ENCODE results near the gene ELF4. TPM values are rescaled to one million over a fixed set of nuclear protein-coding genes. Genes with fewer than 3 reads are reported as not detected.

ELF4 gene
- total and polyA plus RNA-seq, 2 experiments from 2014 or later: 13.6 to 21.1 TPM

DNA sequence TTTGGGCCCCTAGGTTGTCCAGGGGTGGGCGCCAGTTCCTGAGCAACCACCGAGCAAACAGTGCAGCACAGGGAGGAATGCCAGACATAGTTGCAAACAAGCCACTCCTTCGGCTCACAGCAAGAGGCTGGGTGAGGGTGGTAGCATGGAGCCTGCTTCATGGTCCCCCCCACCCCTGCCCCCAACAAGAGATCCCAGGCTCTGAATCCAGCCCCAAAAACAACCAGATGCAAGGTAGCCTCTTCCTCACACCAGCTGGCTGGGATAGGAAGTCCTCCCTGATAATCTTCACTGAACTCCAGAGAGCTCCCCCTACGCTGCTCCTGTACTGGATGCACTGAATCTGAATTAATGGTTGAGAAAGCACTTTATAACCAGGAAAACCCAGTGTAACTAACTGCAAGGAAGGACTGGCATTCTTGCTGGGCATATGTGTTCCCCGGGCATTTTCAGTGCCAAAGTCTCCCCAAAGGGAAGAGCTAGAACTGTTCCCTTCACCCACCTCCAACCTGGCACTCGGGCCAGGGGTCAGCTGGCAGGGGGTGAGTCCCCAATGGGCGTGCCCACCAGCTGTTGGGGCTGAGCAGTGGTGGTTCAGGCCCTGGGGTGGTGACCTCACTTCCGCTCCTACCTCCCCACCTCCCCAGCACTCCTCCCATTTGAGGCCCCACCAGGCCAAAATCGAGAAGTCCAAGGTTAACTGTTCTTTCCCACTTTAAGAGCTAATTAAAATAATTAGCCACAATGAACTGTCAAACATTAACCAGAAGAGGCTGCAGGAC, 1.5 kb downstream of the ELF4 start:
- Histone ChIP-seq H3K79me2 (peaks cover 42% of the 10 kb centered on the region), H4K20me1 (ENCODE audit: insufficient read depth, poor library complexity, severe bottlenecking) (no peaks in the 10 kb centered on the region), H3K27me3 (no peaks in the 10 kb centered on the region), H3K4me3 (peak overlapping the region; percentile 77), H2AFZ (no peak overlapping the region), H3K27ac (peak overlapping the region; percentile 99), H3K36me3 (replicated peaks; ENCODE audit: insufficient read depth, low read depth) (no peaks in the 10 kb centered on the region), H3K4me2 (peak overlapping the region; percentile 76), H3K9me2 (replicated peaks; ENCODE audit: insufficient read depth) (no peaks in the 10 kb centered on the region), H3K9me3 (ENCODE audit: low read depth) (no peaks in the 10 kb centered on the region), H3K4me1 (ENCODE audit: insufficient read depth) (peaks cover 7% of the 10 kb centered on the region)
- DNase-seq (ENCODE audit: low spot score): peak; percentile 46
- TF ChIP-seq, protein P1, sequence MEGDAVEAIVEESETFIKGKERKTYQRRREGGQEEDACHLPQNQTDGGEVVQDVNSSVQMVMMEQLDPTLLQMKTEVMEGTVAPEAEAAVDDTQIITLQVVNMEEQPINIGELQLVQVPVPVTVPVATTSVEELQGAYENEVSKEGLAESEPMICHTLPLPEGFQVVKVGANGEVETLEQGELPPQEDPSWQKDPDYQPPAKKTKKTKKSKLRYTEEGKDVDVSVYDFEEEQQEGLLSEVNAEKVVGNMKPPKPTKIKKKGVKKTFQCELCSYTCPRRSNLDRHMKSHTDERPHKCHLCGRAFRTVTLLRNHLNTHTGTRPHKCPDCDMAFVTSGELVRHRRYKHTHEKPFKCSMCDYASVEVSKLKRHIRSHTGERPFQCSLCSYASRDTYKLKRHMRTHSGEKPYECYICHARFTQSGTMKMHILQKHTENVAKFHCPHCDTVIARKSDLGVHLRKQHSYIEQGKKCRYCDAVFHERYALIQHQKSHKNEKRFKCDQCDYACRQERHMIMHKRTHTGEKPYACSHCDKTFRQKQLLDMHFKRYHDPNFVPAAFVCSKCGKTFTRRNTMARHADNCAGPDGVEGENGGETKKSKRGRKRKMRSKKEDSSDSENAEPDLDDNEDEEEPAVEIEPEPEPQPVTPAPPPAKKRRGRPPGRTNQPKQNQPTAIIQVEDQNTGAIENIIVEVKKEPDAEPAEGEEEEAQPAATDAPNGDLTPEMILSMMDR (IDR thresholded peaks at IDR 0.05; ENCODE audit: poor library complexity): no peak
- no peak for TF ChIP-seq EZH2phosphoT487 (IDR thresholded peaks at IDR 0.05; ENCODE audit: low read depth, severe bottlenecking, unreplicated experiment)
- no peak for TF ChIP-seq EZH2 (IDR thresholded peaks at IDR 0.05; ENCODE audit: borderline replicate concordance)
- 57% methylated on average over 9 of the region's 9 CpGs for WGBS (ENCODE audit: low lambda C conversion rate, missing lambda C conversion rate)

DNA sequence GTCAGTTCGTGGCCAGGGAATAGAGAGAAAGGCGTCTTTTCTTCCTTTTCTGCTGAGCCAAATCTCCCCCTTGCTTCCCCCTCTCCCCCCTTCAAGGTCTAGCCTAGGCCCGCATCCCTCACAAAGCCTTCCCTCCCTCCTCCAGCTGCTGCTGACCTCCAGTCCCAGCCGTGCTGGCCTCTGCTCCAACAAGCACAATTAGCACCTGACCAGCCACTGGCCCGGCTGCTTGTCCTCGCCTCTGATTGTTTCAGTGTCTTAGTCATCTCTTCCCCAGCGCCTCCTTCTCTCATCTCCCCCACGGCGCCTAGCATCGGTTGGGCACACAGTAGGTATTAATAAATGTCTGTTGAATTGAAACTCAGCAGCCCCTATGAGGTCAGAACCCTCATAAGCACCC, 4.2 kb downstream of the ELF4 start:
- peaks cover 64% of the 10 kb centered on the region for H3K79me2 ChIP-seq
- no peak overlapping the region for H3K4me3 ChIP-seq
- H2AFZ ChIP-seq: no peak overlapping the region
- H3K9me3 ChIP-seq (ENCODE audit: low read depth): no peaks in the 10 kb centered on the region
- H3K4me2 ChIP-seq: peak overlapping the region; percentile 25
- no peaks in the 10 kb centered on the region for H3K36me3 ChIP-seq (replicated peaks; ENCODE audit: insufficient read depth, low read depth)
- no peaks in the 10 kb centered on the region for H4K20me1 ChIP-seq (ENCODE audit: insufficient read depth, poor library complexity, severe bottlenecking)
- peak overlapping the region; percentile 57 for H3K27ac ChIP-seq
- WGBS (ENCODE audit: low lambda C conversion rate, missing lambda C conversion rate): 76% methylated on average over 9 of the region's 10 CpGs
- TF ChIP-seq EZH2 (IDR thresholded peaks at IDR 0.05; ENCODE audit: borderline replicate concordance) (no peak), EZH2phosphoT487 (IDR thresholded peaks at IDR 0.05; ENCODE audit: low read depth, severe bottlenecking, unreplicated experiment) (no peak)
- TF ChIP-seq, protein P1 (IDR thresholded peaks at IDR 0.05; ENCODE audit: poor library complexity): no peak
- no peaks in the 10 kb centered on the region for H3K4me1 ChIP-seq (ENCODE audit: insufficient read depth)
- no peaks in the 10 kb centered on the region for H3K9me2 ChIP-seq (replicated peaks; ENCODE audit: insufficient read depth)
- DNase-seq (ENCODE audit: low spot score): no peak
- no peaks in the 10 kb centered on the region for H3K27me3 ChIP-seq

DNA sequence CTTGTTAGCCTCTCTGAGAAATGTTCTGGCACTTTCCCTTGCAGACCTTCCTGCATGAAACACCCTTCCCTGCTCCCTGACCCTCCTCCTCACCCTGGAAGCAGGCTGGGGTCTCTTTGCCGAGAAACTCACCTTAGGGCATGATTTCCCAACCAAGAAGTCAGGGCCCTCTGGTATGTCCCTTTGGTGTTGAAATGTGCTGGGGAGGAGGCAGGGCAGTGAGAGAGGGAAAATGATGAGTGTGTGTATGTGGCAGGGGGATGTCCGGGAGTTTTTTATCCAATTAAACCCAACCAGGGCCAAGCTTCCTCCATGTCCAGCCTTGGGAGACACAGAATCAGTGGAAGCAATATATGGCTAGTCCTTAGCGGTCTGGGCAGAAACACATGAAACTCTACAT, 5.1 kb downstream of the ELF4 start:
- DNase-seq (ENCODE audit: low spot score): no peak
- Histone ChIP-seq H2AFZ (no peak overlapping the region), H3K4me3 (no peak overlapping the region), H3K9me3 (ENCODE audit: low read depth) (no peaks in the 10 kb centered on the region), H3K4me2 (no peak overlapping the region), H3K9me2 (replicated peaks; ENCODE audit: insufficient read depth) (no peaks in the 10 kb centered on the region), H4K20me1 (ENCODE audit: insufficient read depth, poor library complexity, severe bottlenecking) (no peaks in the 10 kb centered on the region), H3K4me1 (ENCODE audit: insufficient read depth) (no peaks in the 10 kb centered on the region), H3K79me2 (peaks cover 72% of the 10 kb centered on the region), H3K27ac (peak overlapping the region; percentile 57), H3K36me3 (replicated peaks; ENCODE audit: insufficient read depth, low read depth) (no peaks in the 10 kb centered on the region), H3K27me3 (no peaks in the 10 kb centered on the region)
- 71% methylated on average over 3 of the region's 3 CpGs for WGBS (ENCODE audit: low lambda C conversion rate, missing lambda C conversion rate)
- no peak for TF ChIP-seq EZH2 (IDR thresholded peaks at IDR 0.05; ENCODE audit: borderline replicate concordance)
- TF ChIP-seq, protein P1 (IDR thresholded peaks at IDR 0.05; ENCODE audit: poor library complexity): no peak
- no peak for TF ChIP-seq EZH2phosphoT487 (IDR thresholded peaks at IDR 0.05; ENCODE audit: low read depth, severe bottlenecking, unreplicated experiment)

All from hepatocyte (in vitro differentiated cells).